ENCODE results near the gene MAGI2.

Gene MAGI2

GRCh38 chr7:78770422-78771410 is 682.8 kb downstream of the MAGI2 start:
- no peak for FAIRE-seq

GRCh38 chr7:78769481-78770101 is 683.9 kb downstream of the MAGI2 start:
- no peak for FAIRE-seq

DNA sequence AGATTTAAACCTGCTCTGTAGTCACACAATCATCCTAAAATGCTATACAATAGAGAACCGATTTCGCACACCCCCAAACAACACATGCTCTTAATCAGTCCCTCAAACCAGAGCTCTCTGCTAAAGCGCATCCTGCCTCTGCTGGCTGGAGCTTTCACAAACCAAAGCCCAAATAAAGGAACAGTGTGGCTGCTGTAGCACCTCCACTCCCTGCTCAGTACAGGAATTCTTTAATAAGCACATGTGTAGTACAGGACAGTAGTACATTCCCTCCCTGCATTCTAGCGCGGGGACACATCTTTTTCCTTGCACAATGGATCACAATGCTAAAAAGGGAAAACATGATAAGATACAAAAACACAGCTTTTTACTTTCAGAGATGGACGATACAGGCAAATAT is 684.6 kb downstream of the MAGI2 start:
- no peak for FAIRE-seq

- FAIRE-seq = no peak
Measured at GRCh38 chr7:78765943-78766729, 687.3 kb downstream of the MAGI2 start.

- no peak for FAIRE-seq
Measured at GRCh38 chr7:78764571-78764970, 688.9 kb downstream of the MAGI2 start.

GRCh38 chr7:78762625-78763024 is 690.8 kb downstream of the MAGI2 start:
- no peak for FAIRE-seq

- no peak for FAIRE-seq
Measured at GRCh38 chr7:78760620-78761355, 692.7 kb downstream of the MAGI2 start.

- FAIRE-seq = no peak
Measured at GRCh38 chr7:78752554-78752953, 700.9 kb downstream of the MAGI2 start.

DNA sequence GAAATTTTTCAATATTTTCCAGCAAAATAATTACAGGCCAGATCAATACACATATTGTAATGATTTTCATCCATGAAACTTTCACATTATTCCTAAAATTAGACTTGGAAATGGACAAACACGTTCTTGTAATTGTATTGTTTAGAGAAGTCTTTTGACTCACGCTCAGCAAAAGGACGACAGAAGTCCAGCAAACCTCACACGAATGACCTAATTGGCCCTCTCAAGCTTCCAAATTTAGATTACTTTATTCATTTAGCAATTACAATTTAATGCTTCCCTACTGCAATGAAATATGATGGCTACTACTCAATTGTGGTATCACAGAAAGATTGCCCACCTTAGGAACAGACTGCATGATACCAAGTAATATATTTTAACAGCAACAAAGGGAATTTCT is 702.2 kb downstream of the MAGI2 start:
- FAIRE-seq = no peak

DNA sequence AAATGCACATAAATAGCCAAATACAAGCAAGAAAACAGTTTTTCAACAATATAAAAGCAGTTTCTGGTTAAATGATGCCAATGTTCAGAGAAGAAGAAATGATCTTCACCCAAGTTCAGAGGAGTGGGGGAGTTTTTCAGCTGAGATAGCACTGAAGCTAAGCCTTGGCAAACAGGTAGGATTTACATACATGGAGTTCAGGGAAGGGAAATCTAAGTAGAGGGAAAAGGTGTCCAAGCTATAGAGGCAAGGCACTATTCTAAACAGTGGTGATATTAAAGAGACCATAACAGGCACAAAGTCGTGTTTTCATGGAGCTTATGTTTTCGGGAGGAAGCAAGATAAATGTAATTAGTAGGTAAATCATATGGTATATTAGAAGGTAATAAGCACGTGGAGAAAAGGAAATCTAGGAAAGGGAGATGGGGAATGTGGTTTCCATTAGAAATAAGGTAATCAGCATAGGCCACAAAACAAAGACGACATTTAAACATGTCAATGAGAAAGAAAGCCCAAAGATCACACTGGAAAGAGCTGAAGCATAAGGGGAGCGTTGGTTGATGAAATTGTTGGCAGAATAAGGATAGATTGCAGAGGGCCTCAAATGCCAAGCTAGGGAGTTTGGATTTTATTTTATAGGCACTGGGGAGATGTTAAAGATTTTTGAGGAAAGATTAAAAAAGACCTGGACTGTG is 704.3 kb downstream of the MAGI2 start:
- no peak for FAIRE-seq

- no peak for FAIRE-seq
Measured at GRCh38 chr7:78747592-78747991, 705.9 kb downstream of the MAGI2 start.

DNA sequence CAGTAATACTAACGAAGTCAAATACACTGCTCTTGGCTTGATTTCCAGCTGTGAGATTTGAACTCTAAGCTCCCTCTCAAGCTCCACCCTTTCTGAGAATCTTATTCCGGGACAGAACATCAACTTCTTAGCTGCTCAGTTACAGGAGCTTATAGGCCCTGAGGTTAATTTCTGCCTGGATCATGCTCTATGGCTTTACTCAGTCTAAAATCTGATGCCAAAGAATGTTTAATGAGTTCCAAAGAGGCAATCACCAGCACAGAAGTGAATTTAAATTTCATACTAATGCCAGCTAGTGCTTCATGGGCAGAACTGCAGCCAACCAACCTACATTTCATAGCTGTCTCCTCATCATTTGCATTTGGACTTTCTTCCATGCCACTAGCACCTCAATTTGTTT is 707.2 kb downstream of the MAGI2 start:
- FAIRE-seq = no peak

DNA sequence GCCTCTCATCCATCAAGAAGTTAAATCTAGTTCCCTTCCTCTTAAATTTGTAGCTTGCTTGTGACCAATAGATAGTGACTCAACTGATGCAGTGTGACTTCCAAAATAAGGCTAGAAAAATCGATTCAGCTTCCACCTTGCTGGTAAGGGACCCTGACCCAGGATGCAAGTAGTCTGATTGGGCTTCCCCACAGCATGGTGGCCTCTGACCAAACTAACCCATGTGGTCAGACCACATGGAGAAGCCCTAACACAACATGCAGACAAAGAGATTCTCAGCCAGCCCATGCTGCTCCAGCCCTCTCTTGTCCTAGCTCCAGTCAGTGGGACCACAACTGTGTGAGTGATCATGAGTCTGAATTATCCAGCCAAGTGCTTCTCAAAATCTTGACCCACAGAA is 710.8 kb downstream of the MAGI2 start:
- no peak for FAIRE-seq

DNA sequence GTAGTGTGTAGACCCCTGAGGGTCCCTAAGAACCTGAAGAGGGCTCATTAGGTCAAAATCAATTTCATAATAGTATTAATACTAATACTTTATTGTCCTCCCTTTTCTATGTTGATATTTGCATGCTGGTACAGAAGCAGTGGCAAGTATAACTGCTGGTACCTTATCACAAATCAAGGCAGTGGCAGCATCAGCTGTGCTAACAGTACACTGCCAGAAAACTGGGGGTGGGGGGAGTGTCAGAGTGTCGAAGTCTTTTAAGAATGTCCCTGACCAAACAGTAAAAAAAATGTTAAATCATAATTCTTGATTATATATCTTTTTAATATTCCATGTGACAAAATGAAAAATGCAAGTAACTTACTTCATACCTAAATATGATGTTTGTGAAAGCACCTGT is 716.9 kb downstream of the MAGI2 start:
- FAIRE-seq = no peak

GRCh38 chr7:78734626-78735025 is 718.8 kb downstream of the MAGI2 start:
- FAIRE-seq = no peak

- no peak for FAIRE-seq
Measured at GRCh38 chr7:78720066-78720465, 733.4 kb downstream of the MAGI2 start.

DNA sequence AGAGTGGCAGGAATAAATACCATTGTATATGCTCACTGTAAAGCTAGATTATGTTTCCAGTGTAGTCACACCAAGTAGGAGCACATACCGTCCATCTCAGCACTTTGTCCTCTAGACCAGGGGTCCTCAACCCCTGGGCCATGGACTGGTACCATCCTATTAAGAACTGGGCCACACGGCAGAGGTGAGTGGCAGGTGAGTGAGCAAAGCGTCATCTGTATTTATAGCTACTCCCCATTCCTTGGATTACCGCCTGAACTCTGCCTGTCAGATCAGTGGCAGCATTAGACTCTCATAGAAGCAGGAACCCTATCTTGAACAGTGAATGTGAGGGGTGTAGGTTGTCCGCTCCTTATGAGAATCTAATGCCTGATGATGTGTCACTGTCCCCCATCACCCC is 735.3 kb downstream of the MAGI2 start:
- no peak for FAIRE-seq

GRCh38 chr7:78716876-78717275 is 736.6 kb downstream of the MAGI2 start:
- no peak for FAIRE-seq

- FAIRE-seq = no peak
Measured at GRCh38 chr7:78714356-78714755, 739.1 kb downstream of the MAGI2 start.

DNA sequence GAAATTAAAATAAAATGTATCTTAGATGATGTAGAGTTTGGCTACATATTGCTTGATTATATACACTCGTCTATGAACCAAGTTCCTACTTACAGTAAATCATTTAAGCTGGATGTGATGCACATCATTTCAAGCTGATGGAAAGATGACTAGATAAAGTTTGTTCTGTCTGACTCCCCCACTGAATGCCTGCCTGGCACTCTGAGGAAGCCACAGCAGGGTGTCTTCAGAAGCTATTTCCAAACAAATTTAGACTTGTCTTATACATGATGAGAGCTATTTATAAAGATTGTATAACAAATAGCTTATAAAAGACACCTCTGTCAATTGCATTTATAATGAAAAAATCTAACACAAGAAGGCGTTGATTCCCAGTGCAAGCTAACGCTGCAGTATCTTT is 741.4 kb downstream of the MAGI2 start:
- FAIRE-seq = no peak

- FAIRE-seq = no peak
Measured at GRCh38 chr7:78709658-78710057, 743.8 kb downstream of the MAGI2 start.

GRCh38 chr7:78704504-78704903 is 749.0 kb downstream of the MAGI2 start:
- FAIRE-seq = no peak

All from colon (tissue), 2 donors.